GM12874 (cell line): ENCODE measurements around the gene MYMX.

Experiments
- CTCF ChIP-seq: IDR thresholded peaks from 2 replicates; pipeline ENCODE4 v1.5.1; 2011; ENCODE audit warnings: low read depth, mild to moderate bottlenecking, control low read depth, low read length, moderate library complexity; ENCODE audit not compliant: insufficient read depth

MYMX gene

GRCh38 chr6:44228031-44228430, 11.3 kb downstream of the MYMX start:
- TF ChIP-seq CTCF, result no peak

GRCh38 chr6:44228433-44228832, 11.7 kb downstream of the MYMX start:
- no peak for TF ChIP-seq CTCF

GRCh38 chr6:44228836-44229235, 12.1 kb downstream of the MYMX start:
- no peak for TF ChIP-seq CTCF

GRCh38 chr6:44229376-44230033, 12.8 kb downstream of the MYMX start:
- no peak for TF ChIP-seq CTCF

- no peak for TF ChIP-seq CTCF
Observed at GRCh38 chr6:44230034-44230675, 13.4 kb downstream of the MYMX start.

GRCh38 chr6:44232676-44233566, 16.2 kb downstream of the MYMX start:
- no peak for TF ChIP-seq CTCF

GRCh38 chr6:44233567-44234100, 16.9 kb downstream of the MYMX start:
- TF ChIP-seq CTCF, result no peak
